ENCODE data around the gene GCHFR.

GCHFR gene

GRCh38 chr15:40776537-40777141 is 12.8 kb downstream of the GCHFR start:
- no peak for DNase-seq (ENCODE audit: low read depth)

- DNase-seq (ENCODE audit: low read depth), result no peak
Measured at GRCh38 chr15:40782609-40783227, 18.9 kb downstream of the GCHFR start.

- DNase-seq (ENCODE audit: low read depth), result no peak
Measured at GRCh38 chr15:40785164-40785563, 21.3 kb downstream of the GCHFR start.

GRCh38 chr15:40785814-40786213 is 21.9 kb downstream of the GCHFR start:
- no peak for DNase-seq (ENCODE audit: low read depth)

- peak; percentile 55 for DNase-seq (ENCODE audit: low read depth)
Measured at GRCh38 chr15:40787344-40787841, 23.5 kb downstream of the GCHFR start.

GRCh38 chr15:40787991-40788390 is 24.1 kb downstream of the GCHFR start:
- no peak for DNase-seq (ENCODE audit: low read depth)

- no peak for DNase-seq (ENCODE audit: low read depth)
Measured at GRCh38 chr15:40789119-40789518, 25.3 kb downstream of the GCHFR start.

- no peak for DNase-seq (ENCODE audit: low read depth)
Measured at GRCh38 chr15:40789999-40790398, 26.1 kb downstream of the GCHFR start.

- no peak for DNase-seq (ENCODE audit: low read depth)
Measured at GRCh38 chr15:40790718-40791117, 26.9 kb downstream of the GCHFR start.

GRCh38 chr15:40792394-40792793 is 28.5 kb downstream of the GCHFR start:
- no peak for DNase-seq (ENCODE audit: low read depth)

GRCh38 chr15:40793216-40793989 is 29.5 kb downstream of the GCHFR start:
- peak; percentile 92 for DNase-seq (ENCODE audit: low read depth)

GRCh38 chr15:40796041-40796440 is 32.2 kb downstream of the GCHFR start:
- DNase-seq (ENCODE audit: low read depth), result no peak

GRCh38 chr15:40796512-40796911 is 32.6 kb downstream of the GCHFR start:
- DNase-seq (ENCODE audit: low read depth), result no peak

- DNase-seq (ENCODE audit: low read depth), result no peak
Measured at GRCh38 chr15:40799523-40799922, 35.7 kb downstream of the GCHFR start.

- DNase-seq (ENCODE audit: low read depth), result no peak
Measured at GRCh38 chr15:40803076-40803475, 39.2 kb downstream of the GCHFR start.

GRCh38 chr15:40803688-40804087 is 39.8 kb downstream of the GCHFR start:
- no peak for DNase-seq (ENCODE audit: low read depth)

GRCh38 chr15:40806672-40807027 is 42.8 kb downstream of the GCHFR start:
- no peak for DNase-seq (ENCODE audit: low read depth)

GRCh38 chr15:40807028-40807887 is 43.4 kb downstream of the GCHFR start, which contains the start of the genes DNAJC17 and ZFYVE19:
Gene DNAJC17 (minus strand): TSS chr15:40807473. CDS start chr15:40807446, 27 bp downstream.
Gene ZFYVE19 (plus strand): TSS chr15:40807089. CDS start chr15:40807590, 501 bp downstream.
- peak; percentile 91 for DNase-seq (ENCODE audit: low read depth)

GRCh38 chr15:40807888-40808461 is 44.1 kb downstream of the GCHFR start:
- DNase-seq (ENCODE audit: low read depth), result no peak

GRCh38 chr15:40808861-40809450 is 45.1 kb downstream of the GCHFR start:
- no peak for DNase-seq (ENCODE audit: low read depth)

- no peak for DNase-seq (ENCODE audit: low read depth)
Measured at GRCh38 chr15:40812721-40813425, 49.0 kb downstream of the GCHFR start.

Data from non-pigmented ciliary epithelial cell (primary cell).